NCI-H2081 treated with DMSO at 0.1 percent for 48 hours (cell line): Measurements from ENCODE around the gene ENDOU.

Experiments used
- DNase-seq: peaks from one replicate; lab custom pipeline; 2025; lab: John Stamatoyannopoulos, UW

ENDOU gene

DNA sequence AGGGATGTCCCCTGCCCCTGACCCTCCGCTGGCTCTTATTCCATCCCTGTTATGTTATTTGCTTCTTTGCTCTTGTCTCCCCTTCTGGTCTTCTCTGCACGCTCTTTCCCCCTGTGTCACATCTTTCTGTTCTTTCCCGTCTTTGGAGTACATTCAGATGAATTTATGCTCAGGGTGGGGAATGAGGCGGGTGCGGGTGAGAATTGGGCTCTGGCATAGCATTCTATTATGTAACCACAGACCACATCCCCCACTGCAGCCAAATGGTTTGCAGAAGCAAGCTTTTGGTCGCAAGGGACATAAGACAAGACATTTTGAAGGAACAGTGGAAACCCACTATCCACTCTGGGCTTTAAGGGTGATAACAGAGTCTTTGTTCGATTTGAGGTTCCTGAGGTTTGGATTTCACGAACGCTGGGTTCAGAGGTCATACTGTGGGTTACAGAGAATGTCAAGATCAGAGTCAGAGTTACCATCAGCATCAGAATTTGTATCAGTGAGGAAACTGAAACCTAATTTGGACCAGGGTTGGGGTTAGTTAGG, 3.8 kb downstream of the ENDOU start:
- no peak for DNase-seq

DNA sequence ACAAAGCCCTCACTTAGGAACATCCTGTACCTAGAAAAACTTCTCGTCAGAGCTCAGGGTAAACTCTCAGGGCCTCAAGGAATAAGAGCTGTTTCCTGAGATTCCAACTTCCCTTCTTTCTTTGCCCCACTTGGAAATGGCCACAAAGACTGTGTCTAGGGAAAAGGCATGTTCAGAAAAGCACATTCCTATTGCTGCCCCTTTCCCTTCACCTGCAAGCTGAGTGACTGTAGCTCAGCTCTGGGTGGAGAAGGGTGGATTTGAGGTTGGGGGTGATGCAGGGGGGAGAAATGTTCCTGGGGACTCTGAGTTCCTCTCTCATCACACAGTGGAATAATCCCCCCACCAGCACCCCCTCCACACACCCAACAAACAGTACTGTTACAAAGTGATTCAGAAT, 6.8 kb downstream of the ENDOU start:
- DNase-seq = no peak

DNA sequence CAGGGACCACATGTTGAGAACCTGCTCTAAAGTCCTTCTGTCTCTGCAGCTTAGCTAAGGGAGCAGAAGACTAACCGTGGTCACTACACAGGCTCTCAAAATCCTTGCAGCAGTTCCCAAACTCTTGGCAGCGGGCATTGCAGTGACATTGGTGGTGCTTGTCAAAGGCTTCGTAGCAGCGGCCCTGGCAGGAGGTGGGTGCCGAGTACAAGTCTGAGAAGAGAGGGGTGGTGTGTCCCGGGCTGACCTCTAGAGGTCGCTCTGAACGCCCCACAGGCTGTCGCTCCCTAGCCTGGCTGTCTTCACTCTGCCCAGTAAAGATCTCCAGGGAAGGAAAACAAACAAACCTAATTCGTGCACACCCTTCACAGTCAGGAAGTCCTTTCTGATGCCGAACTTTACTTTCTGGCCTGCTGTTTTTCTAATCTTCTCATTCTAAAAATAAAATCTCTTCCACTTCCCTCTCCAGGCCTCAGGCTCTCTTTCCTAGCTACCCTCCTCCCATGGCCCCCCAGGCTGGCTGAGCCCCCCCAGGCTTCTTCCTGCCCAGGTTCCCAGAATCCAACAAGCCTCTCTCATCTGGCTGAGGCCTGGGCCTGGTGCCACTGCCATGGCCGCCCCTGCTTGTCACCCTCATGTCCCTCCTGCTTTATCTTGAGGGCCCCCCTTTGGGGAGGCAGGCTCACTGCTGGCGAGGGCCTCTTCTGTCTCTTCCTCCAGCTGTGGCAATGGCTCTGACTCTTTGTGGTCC, 7.7 kb downstream of the ENDOU start:
- no peak for DNase-seq

DNA sequence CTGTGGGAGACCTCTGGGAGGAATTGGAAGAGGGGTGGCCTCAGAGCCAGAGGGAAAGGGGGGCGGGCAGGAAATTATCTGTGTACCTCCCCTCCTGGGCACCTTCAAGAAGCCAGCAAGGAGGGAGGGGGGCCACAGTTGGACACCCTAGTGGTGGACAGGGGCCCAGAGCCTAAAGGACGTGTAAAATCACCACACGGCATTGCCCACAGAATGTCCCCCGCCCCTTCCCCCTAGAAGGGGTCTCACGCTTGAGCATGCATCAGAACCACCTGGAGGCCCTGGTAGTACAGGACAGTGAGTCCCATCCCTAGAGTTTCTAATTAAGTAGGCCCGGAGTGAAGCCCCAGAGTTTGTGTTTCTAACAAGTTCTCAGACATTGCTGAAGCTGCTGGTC, 8.2 kb downstream of the ENDOU start:
- no peak for DNase-seq

DNA sequence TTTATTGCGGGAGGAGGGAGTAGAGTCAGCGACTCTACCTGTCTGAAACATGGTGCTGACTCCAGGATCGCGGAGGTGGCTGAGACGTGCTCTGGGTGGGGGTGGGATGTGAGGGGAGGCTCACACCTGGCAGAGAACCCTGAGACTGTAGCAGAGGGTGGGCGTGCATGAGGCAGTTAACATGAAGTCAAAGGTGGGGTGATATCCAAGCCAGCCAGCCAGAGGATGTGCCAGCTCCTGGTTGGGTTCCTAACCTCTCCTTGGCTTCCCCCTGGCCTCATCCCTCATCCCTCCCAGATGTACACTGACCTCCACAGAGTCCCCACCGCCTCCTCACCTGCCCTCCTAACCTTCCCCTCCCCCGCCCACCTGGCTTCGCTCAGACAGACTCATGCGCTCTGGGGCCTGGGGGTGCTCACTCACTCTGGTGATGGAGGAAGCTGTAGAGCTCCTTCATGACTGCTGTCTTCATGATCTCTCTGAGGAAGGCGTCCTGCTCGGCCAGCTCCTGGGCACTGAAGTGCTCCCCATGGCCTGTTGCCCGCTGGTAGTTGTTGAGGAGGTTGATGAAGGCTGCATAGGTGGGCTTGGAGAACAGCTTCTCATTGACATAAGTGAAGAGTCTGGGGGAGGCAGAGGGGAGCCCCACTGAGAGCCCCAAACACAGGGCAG, 9.3 kb downstream of the ENDOU start:
- DNase-seq = no peak

DNA sequence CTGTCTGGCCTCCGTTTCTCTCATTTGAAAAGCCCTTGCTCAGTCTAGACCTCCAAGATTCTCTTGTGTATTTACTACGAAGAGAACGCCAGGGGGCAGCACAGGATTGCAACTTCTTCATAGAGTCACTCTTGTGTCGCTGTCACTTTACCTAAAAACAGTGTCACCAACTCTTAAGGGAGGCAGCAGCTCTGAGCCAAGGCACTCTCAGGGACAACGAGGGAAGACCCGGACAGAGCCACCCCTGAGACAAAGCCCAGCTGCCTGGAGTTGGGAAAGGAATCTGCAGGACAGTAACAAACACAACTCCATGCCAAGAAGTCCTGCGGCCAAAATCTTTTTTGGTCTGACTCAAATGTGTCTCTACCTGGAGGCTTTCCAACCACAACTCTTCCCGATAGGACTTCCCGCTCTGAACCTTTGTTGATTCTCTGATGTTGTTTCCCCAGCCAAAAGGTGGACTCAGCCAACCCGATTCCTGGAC, 9.9 kb downstream of the ENDOU start:
- DNase-seq = peak; percentile 33

DNA sequence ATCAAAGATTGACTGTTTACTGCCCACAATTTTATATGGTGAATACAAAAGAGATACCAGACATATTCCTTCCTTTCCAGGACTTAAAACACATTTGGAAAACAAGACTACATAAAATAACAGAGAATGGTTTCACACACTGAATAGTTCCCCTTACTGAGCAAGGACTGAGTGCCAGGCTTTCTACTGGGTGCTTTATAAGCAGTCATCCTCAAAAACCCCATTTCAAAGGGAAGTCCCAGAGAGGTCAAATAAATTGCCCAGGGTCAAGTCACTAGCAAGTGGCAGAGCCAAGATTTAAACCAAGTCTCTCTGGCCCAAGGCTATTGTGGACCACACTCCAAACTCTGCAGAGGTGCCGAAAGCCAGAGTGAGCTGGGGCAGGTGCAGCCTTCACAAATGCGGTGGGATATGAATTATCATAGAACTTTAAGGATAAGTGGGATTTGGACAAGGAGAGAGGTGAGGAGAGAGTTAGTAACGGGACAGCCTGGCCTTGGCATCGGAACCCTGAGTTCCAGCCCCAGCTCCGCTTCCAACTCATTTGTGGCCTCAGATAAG, 10.4 kb downstream of the ENDOU start:
- DNase-seq = no peak

DNA sequence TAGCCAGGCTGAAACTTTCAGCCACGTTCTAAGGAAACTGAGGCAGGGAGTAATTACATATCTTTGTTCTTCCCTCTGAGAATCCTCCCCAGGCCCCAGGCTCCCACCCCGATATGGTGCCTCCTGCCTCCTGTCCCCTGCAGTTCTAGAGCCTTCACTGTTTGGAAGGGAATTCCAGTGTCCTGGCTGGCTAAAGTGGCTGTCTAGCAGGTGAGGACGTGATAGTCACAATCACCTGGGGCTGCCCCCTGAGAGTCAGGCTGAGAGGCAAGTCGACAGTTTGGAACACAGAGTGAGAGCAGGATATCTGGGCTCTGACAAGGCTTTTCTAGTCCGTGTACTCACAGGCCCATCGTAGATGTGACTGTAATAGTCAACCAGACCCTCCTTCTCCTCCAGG, 13.1 kb downstream of the ENDOU start:
- no peak for DNase-seq

DNA sequence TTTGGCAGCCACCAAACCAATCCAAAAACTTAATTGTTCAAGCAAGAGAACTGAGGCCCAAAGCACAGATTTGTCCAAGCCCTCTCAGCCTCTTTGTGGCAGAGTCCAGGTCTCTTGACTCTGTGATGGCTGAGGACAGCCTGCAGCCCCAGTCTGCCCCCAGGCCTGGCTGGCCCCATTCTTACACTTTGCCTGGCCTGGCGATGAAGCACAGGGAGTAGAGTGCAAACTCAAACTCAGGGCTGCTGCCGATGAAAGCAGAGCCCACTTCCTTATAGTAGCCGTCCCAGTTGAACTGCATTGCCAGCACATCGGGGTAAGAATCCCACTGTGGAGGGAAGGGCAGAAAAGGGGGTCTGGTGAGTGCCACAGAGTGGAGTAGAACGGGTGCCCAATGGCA, 13.8 kb downstream of the ENDOU start:
- no peak for DNase-seq

DNA sequence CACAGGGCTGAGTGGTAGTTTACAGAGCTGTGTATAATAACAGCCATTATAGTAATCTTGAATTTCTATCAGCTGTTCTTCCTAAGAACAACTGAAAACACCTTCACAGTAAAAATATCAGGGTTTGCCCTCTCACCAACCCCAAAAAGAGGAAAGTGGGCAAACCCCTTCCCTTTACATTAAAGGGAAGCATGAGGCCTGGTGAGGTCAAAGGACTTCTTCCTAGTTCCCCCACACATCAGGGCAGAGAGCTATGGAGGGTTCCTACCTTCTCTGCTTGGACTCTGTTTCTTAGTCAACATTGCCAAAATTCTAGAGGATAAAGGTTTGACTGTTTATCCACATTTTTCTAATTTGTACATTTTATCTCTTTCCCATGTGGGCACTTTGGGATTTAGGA, 15.0 kb downstream of the ENDOU start:
- DNase-seq = no peak

DNA sequence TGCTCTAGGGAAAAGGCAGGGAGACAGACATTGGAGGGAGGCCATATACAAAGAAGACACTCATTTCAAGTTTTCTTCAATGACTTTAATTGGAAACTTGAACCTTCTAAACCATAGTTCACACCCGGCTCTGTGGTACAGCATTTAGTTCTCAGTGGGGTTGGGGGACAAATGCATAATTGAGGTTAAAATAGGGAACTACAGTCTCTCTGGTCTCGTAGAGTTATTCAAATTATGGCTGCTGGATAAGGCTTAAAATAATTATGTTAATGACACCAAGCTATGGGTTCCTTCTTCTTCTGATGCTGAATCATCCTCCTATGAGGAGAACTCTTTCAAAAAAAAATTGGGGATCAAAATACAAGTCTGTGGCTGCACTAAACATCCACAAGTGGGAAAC, 15.6 kb downstream of the ENDOU start:
- DNase-seq = no peak

DNA sequence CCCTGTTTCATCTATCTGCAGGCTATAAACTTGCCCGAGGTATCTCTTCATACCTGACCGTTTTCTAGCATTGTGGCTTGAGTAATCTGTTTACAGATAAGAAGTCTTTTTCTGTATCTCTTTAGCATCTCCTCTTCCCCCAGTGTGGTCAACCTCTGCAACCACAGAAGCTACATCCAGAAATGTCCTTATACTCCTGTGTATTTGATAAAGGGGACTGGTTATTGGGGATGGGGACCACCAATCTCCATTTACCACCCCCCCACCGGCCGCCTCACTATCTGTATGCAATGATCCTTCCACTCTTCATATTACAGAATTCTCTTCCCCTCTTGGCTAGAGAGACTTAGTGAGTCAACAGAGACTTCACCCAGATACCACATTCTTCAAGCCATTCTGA, 16.1 kb downstream of the ENDOU start:
- DNase-seq = no peak

DNA sequence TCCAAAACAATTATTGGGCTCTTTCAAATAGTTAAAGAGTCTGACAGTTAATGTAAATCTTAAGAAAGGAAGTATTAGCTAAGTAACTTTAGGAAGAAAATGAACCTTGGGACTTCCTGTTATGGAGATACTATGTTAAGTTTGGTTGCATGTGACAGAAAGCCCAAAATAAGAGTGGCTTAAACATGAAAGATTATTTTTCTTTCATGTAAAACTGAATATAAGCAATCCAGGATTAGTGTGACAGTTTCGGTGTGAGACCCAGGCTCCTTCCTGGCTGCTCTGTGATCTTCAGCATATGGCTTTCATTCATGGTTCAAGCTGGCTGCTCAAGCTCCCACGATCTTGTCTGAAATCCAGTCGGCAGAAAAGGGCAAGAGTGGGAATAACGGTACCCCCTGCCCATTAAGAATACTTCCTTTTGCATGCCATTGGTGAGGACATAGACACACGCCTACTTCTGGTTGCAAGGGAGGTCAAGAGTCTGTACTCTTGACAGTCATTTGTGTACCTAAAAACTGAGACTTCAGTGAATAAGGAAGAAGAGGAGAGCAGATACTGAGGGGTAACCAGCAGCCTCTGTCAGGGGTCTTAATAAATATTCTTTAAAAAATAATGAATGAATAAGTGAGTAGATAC, 17.3 kb downstream of the ENDOU start:
- no peak for DNase-seq

DNA sequence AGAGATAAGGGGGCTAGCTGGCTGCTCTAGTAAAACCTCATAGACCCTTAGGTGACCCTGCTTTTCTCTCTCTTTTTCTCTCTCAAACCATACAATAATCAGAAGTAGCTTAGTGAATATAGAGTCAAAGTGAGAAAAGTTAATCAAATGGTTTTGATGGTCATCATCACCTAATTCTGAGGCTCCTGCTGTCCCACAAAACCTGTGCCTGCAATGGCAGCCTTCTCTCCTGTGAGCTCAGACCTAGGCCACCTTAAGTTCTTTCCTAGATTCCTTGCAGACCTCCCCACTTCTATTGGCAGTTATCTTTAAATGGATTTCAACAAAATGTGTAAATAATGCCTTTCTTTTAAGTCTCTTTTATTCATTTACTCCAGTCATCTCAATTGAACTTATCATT, 17.9 kb downstream of the ENDOU start:
- no peak for DNase-seq

DNA sequence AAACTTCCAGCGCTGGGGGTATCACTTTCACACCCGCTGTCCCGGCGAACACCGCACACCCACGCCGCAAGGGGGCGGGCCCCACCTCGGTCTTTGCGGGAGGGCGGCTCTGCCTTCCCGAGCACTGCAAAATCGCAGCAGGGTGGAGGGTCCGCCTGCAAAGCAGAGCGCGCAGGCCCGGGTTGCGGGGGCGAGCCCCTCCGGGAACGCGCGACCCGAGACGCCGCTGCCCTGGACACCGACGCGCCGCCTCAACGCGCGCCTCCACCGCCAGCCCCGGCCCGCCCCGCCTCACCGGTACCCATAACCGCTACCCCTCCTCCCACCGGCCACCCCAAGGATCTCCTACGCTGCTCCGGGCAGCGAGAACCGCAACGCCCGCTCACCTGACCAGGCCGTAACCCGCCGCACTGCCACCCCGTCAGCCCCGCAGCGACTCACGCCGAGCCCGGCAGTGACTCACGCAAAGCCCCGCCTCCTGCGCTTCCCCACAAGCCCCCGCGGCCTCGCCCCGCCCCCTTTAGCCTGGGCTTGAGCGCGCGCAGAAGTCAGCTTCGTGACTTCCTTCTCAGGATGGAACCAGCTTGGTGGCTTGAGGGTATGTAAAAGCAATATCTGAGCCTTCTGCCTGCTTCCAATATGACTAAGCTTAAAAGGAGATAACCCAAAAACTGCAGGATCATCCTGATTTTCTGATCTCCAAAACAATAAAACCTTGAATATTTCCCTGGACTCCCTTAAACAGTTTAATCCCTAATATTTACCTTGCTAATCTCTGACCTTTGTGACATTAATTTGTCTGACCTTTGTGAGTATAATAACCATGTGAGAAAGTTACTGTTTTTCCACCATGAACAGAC, 19.5 kb downstream of the ENDOU start, which contains the start of gene RPAP3:
TSS of gene RPAP3 (minus strand) at position 465 of the 860 bp plus-strand sequence. CDS start 3,190 bp downstream, outside the sequence.
- no peak for DNase-seq

DNA sequence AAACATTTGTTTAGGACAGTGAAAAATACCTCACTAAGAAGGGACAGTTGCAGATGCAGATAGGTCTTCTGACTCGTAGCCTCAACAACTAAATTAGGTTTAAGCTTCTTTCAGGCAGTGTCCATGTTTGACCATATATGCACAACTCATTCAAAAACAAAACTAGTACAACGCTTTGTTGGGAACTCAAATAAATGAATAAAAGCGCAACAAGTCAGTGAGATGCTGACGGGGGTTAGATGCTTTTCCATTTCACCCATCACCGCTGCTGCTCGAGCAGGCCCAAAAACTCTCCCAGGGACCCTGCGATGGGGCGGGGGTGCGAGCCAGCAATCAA, 20.1 kb downstream of the ENDOU start:
- DNase-seq = no peak

DNA sequence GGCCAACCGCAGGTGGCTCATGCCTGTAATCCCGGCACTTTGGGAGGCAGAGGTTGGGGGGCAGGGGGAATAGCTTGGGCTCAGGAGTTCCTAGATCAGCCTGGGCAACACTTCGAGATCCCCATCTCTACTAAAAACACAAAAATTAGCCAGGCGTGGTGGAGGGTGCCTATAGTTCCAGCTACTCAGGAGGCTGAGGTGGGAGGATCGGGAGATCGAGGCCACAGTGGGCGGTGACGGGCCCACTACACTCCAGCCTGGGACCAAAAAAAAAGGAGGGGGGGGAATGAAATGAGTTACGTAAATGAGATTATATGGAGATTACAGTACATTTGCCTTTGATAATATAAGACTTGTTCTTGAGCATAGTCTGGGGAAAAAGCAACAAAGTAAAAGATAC, 20.6 kb downstream of the ENDOU start:
- DNase-seq = no peak

DNA sequence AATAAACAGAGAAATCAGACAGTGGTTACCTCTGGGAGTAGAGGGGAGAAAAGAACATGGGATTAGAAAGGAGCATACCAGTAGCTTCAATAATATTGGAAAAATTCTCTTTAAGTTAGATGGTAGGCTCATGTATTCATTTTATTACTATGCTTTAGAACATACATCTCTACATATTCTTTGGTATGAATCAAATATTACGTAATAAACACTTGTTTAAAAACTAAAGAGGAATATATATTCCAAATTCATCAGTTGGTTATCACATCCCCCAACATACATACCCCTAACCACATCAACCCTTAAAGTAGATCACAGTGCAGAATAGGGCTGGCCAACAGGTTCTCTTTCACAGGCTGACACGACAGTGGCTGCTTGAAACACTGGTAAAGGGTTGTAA, 25.0 kb downstream of the ENDOU start:
- no peak for DNase-seq

DNA sequence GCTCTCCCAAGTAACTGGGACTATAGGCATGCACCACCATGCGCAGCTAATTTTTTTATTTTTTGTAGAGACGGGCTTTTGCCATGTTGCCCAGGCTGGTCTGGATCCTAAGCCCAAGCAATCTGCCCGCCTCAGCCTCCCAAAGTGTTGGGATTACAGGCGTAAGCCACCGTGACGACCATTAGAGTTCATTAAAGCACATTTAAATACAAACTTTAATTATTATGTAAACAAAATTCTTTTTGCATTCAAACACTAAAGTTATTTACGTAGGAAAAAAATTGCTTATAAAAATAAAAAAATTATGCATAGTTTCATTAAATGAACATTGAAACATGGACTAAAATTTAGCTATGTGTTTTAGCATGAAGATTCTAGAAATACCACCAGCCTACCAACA, 26.7 kb downstream of the ENDOU start:
- DNase-seq = no peak

DNA sequence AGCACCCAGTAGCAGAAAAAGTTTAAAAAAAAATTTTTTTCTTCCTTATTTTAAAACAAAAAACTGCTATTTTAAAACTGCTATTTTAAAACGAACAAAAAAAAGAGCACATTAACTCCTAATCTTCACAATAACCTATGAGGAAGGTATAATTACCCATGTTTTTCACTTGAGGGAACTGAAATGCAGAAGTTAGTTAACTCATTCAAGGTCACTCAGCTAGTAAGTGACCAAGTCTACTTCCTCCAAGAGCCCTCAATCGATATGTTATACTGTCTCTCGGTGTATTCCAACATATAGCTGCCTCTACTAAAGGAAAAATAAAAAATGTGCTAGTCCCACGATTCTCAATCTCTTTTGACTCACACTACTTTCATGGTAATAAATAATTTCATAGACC, 27.2 kb downstream of the ENDOU start:
- DNase-seq = no peak

DNA sequence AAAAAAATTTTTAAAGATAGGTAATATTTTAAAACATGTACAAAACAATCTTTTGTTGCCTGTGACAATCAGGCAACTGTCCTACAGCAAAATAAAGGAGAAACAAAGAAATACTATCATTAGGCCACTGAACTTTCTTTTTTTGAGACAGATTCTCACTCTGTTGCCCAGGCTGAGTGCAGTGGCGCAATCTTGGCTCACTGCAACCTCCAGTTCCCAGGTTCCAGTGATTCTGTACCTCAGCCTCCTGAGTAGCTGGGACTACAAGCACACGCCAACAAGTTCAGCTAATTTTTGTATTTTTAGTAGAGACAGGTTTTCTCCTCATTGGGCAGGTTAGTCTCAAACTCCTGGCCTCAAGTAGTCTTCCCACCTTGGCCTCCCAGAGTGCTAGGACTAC, 36.1 kb downstream of the ENDOU start:
- no peak for DNase-seq

DNA sequence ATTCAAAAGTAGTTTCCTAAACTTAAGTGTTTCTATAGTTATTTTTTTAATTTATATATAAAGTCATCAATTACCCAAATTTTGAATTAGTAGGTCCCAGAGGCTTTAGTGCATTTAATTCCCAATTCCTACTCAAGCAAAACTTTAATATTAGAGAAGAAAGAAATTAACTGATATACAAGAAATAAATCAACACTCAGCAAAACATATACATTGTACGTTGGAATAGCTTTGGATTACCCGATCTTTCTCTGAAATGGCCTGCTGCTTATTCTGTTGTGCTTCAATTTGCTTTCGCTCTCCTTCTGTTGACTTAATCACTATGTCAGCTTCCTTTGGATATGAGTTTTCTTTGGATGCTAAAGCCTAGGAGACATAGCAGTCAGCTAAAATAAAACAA, 37.7 kb downstream of the ENDOU start:
- no peak for DNase-seq
